ENCODE data around the gene DLG5.

The DLG5 gene

DNA sequence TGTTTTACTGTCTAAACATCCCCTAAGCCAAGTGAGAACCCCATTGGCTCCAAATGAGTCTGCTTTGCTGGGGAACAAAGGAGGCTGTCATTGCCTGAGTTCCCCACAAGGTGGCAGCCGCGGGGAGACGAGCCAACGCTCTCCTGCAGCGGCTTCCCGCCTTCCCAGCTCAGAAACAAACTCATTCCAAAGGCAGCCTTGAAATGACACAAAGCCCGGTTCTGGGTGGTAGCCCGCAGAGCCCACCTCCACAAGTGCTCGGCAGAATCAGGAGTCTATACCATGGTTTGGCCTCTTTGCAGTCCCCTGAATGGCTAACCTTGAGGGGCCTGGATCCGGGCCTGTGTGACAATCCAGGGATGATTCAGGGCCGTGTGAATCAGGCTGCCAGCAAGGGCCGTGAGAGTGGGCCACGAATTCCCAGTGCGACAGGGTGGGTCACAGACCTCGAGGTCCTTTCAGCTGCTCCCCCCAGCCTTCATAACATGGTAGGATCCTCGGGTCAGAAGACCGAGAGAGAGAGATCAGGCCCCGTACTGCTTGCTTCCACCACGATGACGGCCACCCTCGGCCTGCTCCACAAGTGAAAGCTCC is 79.7 kb downstream of the DLG5 start:
- Histone ChIP-seq H3K27ac (ENCODE audit: low read depth in 2 of 2, low read length in 2 of 2) (peak overlapping the region in 1 of 2 donors; percentile 38), H3K36me3 (ENCODE audit: control insufficient read depth in 2 of 2, insufficient read depth in 2 of 2, low read length in 2 of 2) (peaks cover 16 to 21% of the 10 kb centered on the region in 2 donors), H3K9me3 (ENCODE audit: control insufficient read depth in 2 of 2, low read length in 2 of 2) (no peaks in the 10 kb centered on the region), H3K9ac (ENCODE audit: low read depth in 1 of 2, low read length in 2 of 2) (no peak overlapping the region), H3K4me3 (ENCODE audit: low read length in 2 of 2) (no peak overlapping the region), H3K27me3 (ENCODE audit: control insufficient read depth in 2 of 2, insufficient read depth in 2 of 2, low read length in 2 of 2) (no peaks in the 10 kb centered on the region), H3K4me1 (ENCODE audit: control insufficient read depth in 2 of 2, insufficient read depth in 2 of 2, low read length in 2 of 2) (peaks cover 29 to 43% of the 10 kb centered on the region in 2 donors)

DNA sequence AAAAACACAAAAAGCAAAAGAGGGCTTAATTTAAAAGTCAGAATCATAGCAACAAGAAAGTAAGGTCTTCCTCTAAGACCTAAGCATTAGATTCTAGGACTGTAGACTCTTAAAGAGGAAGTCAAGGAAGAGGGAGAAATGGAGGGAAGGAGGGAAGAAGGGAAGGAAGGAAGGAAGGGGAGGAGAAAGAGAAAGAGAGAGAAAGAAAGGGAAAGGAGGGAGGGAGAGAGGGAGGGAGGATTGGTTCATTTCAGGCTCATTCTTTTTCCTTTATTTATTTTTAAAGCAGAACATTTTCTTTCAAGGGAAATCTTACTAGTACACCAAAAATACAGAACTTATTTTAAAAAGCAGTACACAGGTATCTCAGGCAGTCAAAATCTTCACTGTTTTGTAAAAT is 81.1 kb downstream of the DLG5 start:
- no peaks in the 10 kb centered on the region for H3K27me3 ChIP-seq (ENCODE audit: control insufficient read depth in 2 of 2, insufficient read depth in 2 of 2, low read length in 2 of 2)
- peak overlapping the region in 1 of 2 donors; percentile 53 for H3K9ac ChIP-seq (ENCODE audit: low read depth in 1 of 2, low read length in 2 of 2)
- peaks cover 26% of the 10 kb centered on the region in 2 donors for H3K36me3 ChIP-seq (ENCODE audit: control insufficient read depth in 2 of 2, insufficient read depth in 2 of 2, low read length in 2 of 2)
- no peak overlapping the region for H3K4me3 ChIP-seq (ENCODE audit: low read length in 2 of 2)
- no peaks in the 10 kb centered on the region for H3K9me3 ChIP-seq (ENCODE audit: control insufficient read depth in 2 of 2, low read length in 2 of 2)
- peaks cover 29 to 43% of the 10 kb centered on the region in 2 donors for H3K4me1 ChIP-seq (ENCODE audit: control insufficient read depth in 2 of 2, insufficient read depth in 2 of 2, low read length in 2 of 2)
- H3K27ac ChIP-seq (ENCODE audit: low read depth in 2 of 2, low read length in 2 of 2) = peak overlapping the region; percentile 88 to 91

DNA sequence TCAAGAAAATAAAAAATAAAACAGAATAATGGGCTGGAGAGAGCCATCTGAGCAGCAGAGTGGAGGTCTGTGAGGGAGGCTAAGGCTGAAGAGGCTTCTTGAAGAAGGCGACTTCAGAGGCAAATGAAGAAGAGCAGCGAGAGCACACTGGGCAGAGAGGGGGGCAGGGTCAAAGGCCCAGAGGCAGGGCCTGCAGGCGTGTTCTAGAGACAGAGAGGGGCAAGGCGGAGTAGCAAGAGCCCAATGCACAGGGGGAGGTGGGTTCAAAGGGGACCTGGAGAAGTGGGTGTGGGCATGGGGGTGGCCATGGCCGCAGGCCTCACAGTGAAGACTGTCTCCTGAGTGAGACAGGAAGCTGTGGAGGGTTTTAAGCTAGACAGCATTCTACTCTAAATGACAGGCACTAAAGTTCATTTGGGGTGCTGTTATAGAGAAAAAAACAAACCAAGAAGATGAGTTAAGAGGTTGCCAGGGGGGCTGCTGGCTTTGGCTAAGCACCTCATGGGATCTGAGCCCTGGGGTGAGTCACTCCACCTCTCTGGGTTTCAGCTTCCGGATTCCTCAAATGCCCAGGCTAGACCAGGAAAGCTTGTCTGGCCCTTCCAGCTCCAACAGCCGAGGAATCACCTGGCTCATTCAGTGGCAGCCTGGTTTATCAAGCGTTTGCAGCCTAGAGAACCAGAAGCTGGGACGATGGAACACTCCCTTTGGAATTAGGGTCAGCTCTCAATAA is 81.7 kb downstream of the DLG5 start:
- Histone ChIP-seq H3K9me3 (ENCODE audit: control insufficient read depth in 2 of 2, low read length in 2 of 2) (no peaks in the 10 kb centered on the region), H3K27me3 (ENCODE audit: control insufficient read depth in 2 of 2, insufficient read depth in 2 of 2, low read length in 2 of 2) (no peaks in the 10 kb centered on the region), H3K9ac (ENCODE audit: low read depth in 1 of 2, low read length in 2 of 2) (peak overlapping the region in 1 of 2 donors; percentile 53), H3K27ac (ENCODE audit: low read depth in 2 of 2, low read length in 2 of 2) (peak overlapping the region; percentile 88 to 91), H3K4me1 (ENCODE audit: control insufficient read depth in 2 of 2, insufficient read depth in 2 of 2, low read length in 2 of 2) (peaks cover 29 to 43% of the 10 kb centered on the region in 2 donors), H3K36me3 (ENCODE audit: control insufficient read depth in 2 of 2, insufficient read depth in 2 of 2, low read length in 2 of 2) (peaks cover 26% of the 10 kb centered on the region in 2 donors), H3K4me3 (ENCODE audit: low read length in 2 of 2) (peak overlapping the region in 1 of 2 donors; percentile 31)

DNA sequence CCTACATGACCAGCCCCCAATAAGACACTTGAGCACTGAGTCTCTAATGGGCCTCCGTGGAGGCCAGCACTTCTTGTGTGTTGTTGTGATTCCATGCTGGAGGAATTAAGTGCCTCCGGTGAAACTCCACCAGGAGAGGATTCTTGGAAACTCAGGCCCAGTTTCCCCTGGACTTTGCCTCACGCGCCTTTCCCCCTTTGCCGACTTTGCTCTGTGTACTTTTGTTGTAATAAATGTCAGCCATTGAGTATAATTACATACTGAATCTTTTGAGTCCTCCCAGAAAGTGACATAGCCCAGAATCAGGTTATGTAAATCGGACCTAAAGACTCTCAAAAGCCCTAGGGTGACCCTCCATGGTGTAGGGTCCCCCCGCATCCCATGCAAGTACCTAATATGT is 82.4 kb downstream of the DLG5 start:
- Histone ChIP-seq H3K36me3 (ENCODE audit: control insufficient read depth in 2 of 2, insufficient read depth in 2 of 2, low read length in 2 of 2) (peaks cover 26% of the 10 kb centered on the region in 2 donors), H3K9me3 (ENCODE audit: control insufficient read depth in 2 of 2, low read length in 2 of 2) (no peaks in the 10 kb centered on the region), H3K4me3 (ENCODE audit: low read length in 2 of 2) (peak overlapping the region in 1 of 2 donors; percentile 31), H3K27me3 (ENCODE audit: control insufficient read depth in 2 of 2, insufficient read depth in 2 of 2, low read length in 2 of 2) (no peaks in the 10 kb centered on the region), H3K4me1 (ENCODE audit: control insufficient read depth in 2 of 2, insufficient read depth in 2 of 2, low read length in 2 of 2) (peaks cover 27 to 40% of the 10 kb centered on the region in 2 donors), H3K27ac (ENCODE audit: low read depth in 2 of 2, low read length in 2 of 2) (peak overlapping the region; percentile 88 to 91), H3K9ac (ENCODE audit: low read depth in 1 of 2, low read length in 2 of 2) (peak overlapping the region in 1 of 2 donors; percentile 53)

DNA sequence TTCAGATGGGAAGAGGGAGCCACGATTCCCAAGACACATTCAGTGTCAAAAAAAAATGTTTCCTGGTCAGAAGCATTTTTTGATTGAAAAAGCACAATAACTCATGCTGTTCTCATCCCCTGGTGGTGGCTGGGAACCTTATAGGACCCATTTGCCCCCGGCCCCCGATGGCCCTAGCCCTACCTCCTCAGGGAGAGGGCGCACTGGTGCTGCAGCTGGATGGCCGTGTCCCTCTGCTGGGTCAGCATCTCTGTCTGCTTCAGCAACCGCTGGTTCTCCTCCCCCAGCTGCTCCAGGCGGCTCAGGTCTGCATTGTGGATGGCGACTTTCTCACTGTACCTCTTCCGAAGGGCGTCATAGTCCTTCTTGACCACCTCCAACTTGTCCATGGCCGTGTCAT is 83.3 kb downstream of the DLG5 start:
- peaks cover 27 to 36% of the 10 kb centered on the region in 2 donors for H3K4me1 ChIP-seq (ENCODE audit: control insufficient read depth in 2 of 2, insufficient read depth in 2 of 2, low read length in 2 of 2)
- H3K9me3 ChIP-seq (ENCODE audit: control insufficient read depth in 2 of 2, low read length in 2 of 2) = no peaks in the 10 kb centered on the region
- peak overlapping the region; percentile 70 to 91 for H3K27ac ChIP-seq (ENCODE audit: low read depth in 2 of 2, low read length in 2 of 2)
- no peak overlapping the region for H3K4me3 ChIP-seq (ENCODE audit: low read length in 2 of 2)
- peaks cover 26 to 28% of the 10 kb centered on the region in 2 donors for H3K36me3 ChIP-seq (ENCODE audit: control insufficient read depth in 2 of 2, insufficient read depth in 2 of 2, low read length in 2 of 2)
- H3K27me3 ChIP-seq (ENCODE audit: control insufficient read depth in 2 of 2, insufficient read depth in 2 of 2, low read length in 2 of 2) = no peaks in the 10 kb centered on the region
- no peak overlapping the region for H3K9ac ChIP-seq (ENCODE audit: low read depth in 1 of 2, low read length in 2 of 2)

DNA sequence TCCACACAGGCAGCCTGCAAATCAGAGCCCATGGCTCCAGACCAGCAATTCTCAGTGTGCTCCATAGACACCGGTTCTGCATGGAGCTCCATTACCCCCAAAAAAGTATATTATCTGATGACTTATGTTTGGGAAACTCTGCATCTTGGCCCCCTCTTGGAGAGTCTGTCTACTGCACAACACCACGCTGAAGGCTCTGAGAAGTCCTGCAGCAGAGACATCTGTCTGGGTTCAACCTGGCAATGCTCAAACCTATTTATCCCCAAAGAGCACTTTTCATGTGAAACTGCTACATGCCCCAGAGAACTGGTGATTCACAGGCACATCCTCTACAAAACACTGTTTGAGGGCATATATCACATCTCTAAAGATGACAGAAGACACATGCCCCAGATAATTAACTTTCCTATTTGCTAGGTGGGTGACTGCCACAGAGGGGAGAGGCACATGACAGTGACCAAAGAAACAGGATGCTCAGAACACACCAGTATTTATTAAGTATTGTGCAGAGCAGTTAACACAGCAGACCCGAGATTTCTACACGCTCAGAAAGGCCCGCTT is 83.8 kb downstream of the DLG5 start:
- no peaks in the 10 kb centered on the region for H3K9me3 ChIP-seq (ENCODE audit: control insufficient read depth in 2 of 2, low read length in 2 of 2)
- no peak overlapping the region for H3K27ac ChIP-seq (ENCODE audit: low read depth in 2 of 2, low read length in 2 of 2)
- no peaks in the 10 kb centered on the region for H3K27me3 ChIP-seq (ENCODE audit: control insufficient read depth in 2 of 2, insufficient read depth in 2 of 2, low read length in 2 of 2)
- H3K4me3 ChIP-seq (ENCODE audit: low read length in 2 of 2) = no peak overlapping the region
- no peak overlapping the region for H3K9ac ChIP-seq (ENCODE audit: low read depth in 1 of 2, low read length in 2 of 2)
- H3K4me1 ChIP-seq (ENCODE audit: control insufficient read depth in 2 of 2, insufficient read depth in 2 of 2, low read length in 2 of 2) = peaks cover 27 to 36% of the 10 kb centered on the region in 2 donors
- peaks cover 26 to 32% of the 10 kb centered on the region in 2 donors for H3K36me3 ChIP-seq (ENCODE audit: control insufficient read depth in 2 of 2, insufficient read depth in 2 of 2, low read length in 2 of 2)

DNA sequence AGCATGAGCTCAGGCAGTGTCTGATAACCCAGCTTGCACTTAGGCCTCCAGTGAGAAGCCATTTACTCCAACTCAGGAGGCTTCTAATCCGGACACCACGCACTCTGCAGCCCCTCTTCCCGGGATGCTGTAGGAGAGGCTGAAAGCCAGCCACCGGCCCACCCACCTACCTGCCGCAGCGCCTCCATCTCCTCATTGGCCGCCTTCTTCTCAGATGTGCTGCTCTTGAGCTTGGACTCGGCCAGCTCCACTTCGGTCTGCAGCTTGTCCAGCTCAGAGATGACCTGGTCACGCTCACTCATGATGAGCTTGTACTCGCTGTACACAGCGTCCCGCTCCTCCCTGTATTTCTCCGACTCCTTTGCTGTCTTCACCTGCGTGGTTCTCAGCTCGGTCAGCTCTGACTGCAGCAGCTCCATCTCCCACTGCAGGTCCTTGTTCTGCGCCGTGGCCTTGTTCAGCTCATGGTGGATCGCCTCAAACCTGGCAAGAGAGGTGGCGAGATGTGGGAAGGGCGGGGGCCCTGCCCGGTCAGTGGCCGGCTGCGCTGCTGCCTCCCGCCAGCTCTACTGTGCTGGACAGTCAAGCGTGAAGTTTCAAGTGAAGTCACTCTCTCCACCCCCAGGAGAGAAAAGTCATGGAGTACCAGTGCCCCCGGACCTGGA is 84.7 kb downstream of the DLG5 start:
- Histone ChIP-seq H3K9me3 (ENCODE audit: control insufficient read depth in 2 of 2, low read length in 2 of 2) (no peaks in the 10 kb centered on the region), H3K27me3 (ENCODE audit: control insufficient read depth in 2 of 2, insufficient read depth in 2 of 2, low read length in 2 of 2) (no peaks in the 10 kb centered on the region), H3K4me1 (ENCODE audit: control insufficient read depth in 2 of 2, insufficient read depth in 2 of 2, low read length in 2 of 2) (peaks cover 27 to 34% of the 10 kb centered on the region in 2 donors), H3K27ac (ENCODE audit: low read depth in 2 of 2, low read length in 2 of 2) (no peak overlapping the region), H3K9ac (ENCODE audit: low read depth in 1 of 2, low read length in 2 of 2) (no peak overlapping the region), H3K36me3 (ENCODE audit: control insufficient read depth in 2 of 2, insufficient read depth in 2 of 2, low read length in 2 of 2) (peaks cover 26 to 32% of the 10 kb centered on the region in 2 donors), H3K4me3 (ENCODE audit: low read length in 2 of 2) (no peak overlapping the region)

DNA sequence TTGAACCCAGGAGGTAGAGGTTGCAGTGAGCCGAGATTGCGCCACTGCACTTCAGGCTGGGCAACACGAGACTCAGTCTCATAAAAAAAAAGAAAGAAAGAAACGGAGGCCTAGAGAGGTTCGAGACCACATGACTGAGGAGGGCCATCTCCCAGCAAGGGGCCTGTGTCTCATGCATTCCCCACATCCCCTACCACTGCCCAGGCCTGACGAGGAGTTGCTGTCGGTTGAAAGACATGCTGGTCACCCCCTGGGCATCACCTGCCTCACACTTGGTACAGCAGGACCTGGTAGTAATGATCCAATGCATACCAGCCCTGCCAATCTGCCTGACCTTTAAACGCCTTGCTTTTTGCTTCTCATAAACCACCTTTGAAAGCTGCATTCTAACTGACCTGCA is 85.9 kb downstream of the DLG5 start:
- Histone ChIP-seq H3K9ac (ENCODE audit: low read depth in 1 of 2, low read length in 2 of 2) (no peak overlapping the region), H3K4me3 (ENCODE audit: low read length in 2 of 2) (no peak overlapping the region), H3K9me3 (ENCODE audit: control insufficient read depth in 2 of 2, low read length in 2 of 2) (no peaks in the 10 kb centered on the region), H3K36me3 (ENCODE audit: control insufficient read depth in 2 of 2, insufficient read depth in 2 of 2, low read length in 2 of 2) (peaks cover 27 to 35% of the 10 kb centered on the region in 2 donors), H3K27ac (ENCODE audit: low read depth in 2 of 2, low read length in 2 of 2) (no peak overlapping the region), H3K4me1 (ENCODE audit: control insufficient read depth in 2 of 2, insufficient read depth in 2 of 2, low read length in 2 of 2) (peaks cover 21 to 23% of the 10 kb centered on the region in 2 donors), H3K27me3 (ENCODE audit: control insufficient read depth in 2 of 2, insufficient read depth in 2 of 2, low read length in 2 of 2) (no peaks in the 10 kb centered on the region)

DNA sequence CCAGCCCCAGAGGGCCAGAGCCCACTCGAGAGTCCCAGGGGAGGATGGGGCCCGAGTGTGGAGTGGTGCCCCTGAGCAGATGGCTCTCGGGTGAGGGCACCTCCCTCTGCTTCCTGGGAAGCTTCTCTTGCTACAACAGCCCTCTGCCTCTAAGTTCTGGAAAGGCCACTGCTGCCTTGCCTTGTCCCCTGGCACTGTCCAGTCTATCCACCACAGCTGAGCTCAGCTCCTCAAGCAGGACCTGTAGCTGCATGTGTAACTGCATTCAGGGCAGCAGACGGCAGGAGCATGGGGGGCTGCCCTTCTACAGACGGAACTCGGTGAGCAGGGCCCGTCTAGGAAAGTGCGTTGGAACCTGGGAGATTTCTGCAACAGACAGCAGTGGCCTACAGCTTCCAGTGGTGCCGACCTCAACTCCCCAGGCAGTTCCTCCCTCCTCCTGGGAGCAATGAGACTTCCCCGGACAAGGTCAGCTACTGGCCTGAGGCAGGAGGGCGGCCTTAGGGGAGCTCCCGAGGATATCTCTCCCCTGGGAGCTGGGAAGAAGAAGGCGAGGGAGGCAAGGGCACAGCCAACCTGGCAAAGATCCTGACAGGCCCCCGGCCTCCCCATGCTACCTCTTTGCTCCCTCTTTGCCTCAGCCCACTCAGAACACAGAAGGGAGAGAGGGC is 88.5 kb downstream of the DLG5 start:
- peak overlapping the region in 1 of 2 donors; percentile 32 for H3K27ac ChIP-seq (ENCODE audit: low read depth in 2 of 2, low read length in 2 of 2)
- H3K36me3 ChIP-seq (ENCODE audit: control insufficient read depth in 2 of 2, insufficient read depth in 2 of 2, low read length in 2 of 2) = peaks cover 42 to 56% of the 10 kb centered on the region in 2 donors
- no peaks in the 10 kb centered on the region for H3K4me1 ChIP-seq (ENCODE audit: control insufficient read depth in 2 of 2, insufficient read depth in 2 of 2, low read length in 2 of 2)
- H3K9ac ChIP-seq (ENCODE audit: low read depth in 1 of 2, low read length in 2 of 2) = no peak overlapping the region
- no peak overlapping the region for H3K4me3 ChIP-seq (ENCODE audit: low read length in 2 of 2)
- no peaks in the 10 kb centered on the region for H3K27me3 ChIP-seq (ENCODE audit: control insufficient read depth in 2 of 2, insufficient read depth in 2 of 2, low read length in 2 of 2)
- no peaks in the 10 kb centered on the region for H3K9me3 ChIP-seq (ENCODE audit: control insufficient read depth in 2 of 2, low read length in 2 of 2)

Data from mucosa of rectum (tissue), 2 donors.